ENCODE measurements around the gene HECW1.

GRCh38 chr7:43309706-43310022, 197.2 kb downstream of the HECW1 start:
- TF ChIP-seq CTCF (IDR thresholded peaks at IDR 0.05): no peak
- TF ChIP-seq EP300 (IDR thresholded peaks at IDR 0.05): no peak

Measured in esophagus muscularis mucosa (tissue), 3 donors.